GM12878 (cell line): ENCODE results near the gene MBNL1. TPM values are rescaled to one million over a fixed set of nuclear protein-coding genes. Genes with fewer than 3 reads are reported as not detected.

Experiments used
- ATAC-seq: fragments of 200-7000 bp; cut with Tn5 transposase; 3 replicates; pipeline ENCODE4 v1.9.1; 2020; ENCODE audit warnings: mild to moderate bottlenecking, moderate library complexity
- BruUV-seq: library from RNA; stranded (reverse); fragments of 400-500 nt; replicated peaks from 2 replicates; lab custom pipeline; 2021; lab: Mats Ljungman, UMichigan
- CTCF ChIA-PET: fragments of 300-600 bp; sonication (Branson Sonifier 250); formaldehyde crosslinking; extraction: SDS; loops from one replicate; lab custom pipeline; 2021; ENCODE audit warnings: inconsistent platforms; lab: Yijun Ruan, JAX
- POLR2A ChIA-PET: fragments of 350-600 bp; formaldehyde crosslinking; extraction: SDS; loops from one replicate; lab custom pipeline; 2021; ENCODE audit warnings: inconsistent platforms; lab: Charles Lee
- RAD21 ChIA-PET: fragments of 300-600 bp; sonication (Branson Sonifier 250); formaldehyde crosslinking; loops from one replicate; lab custom pipeline; 2023; ENCODE audit warnings: antibody characterized with exemption; ENCODE audit not compliant: unreplicated experiment; lab: Charles Lee
- SMC1A ChIA-PET: fragments of 300-600 bp; sonication (Branson Sonifier 250); formaldehyde crosslinking; loops from one replicate; lab custom pipeline; 2023; ENCODE audit not compliant: unreplicated experiment, uncharacterized antibody; lab: Charles Lee
- DNase-seq: peaks from one replicate; pipeline ENCODE4 v3.0.0-alpha.2; 2011; ENCODE audit warnings: low read depth, low spot score
- FAIRE-seq: peaks from 3 replicates; lab custom pipeline; 2011; peaks lifted over from hg19 to GRCh38; lab: Jason Lieb, UNC
- H2AFZ ChIP-seq: 2 replicates; pipeline ENCODE4 v1.6.0; 2011; ENCODE audit warnings: low read depth, low read length, control low read depth; ENCODE audit not compliant: control insufficient read depth
- H3K27ac ChIP-seq: 2 replicates; pipeline ENCODE4 v1.5.1; 2011; ENCODE audit warnings: control low read depth; ENCODE audit not compliant: control insufficient read depth, insufficient read depth
- H3K27me3 ChIP-seq, 2 experiments: replicated peaks in 1 of 2; 2 replicates each; pipeline versions ENCODE4 v1.6.0 to v1.6.1; 2011; ENCODE audit warnings: low read length in 1 of 2; ENCODE audit not compliant: control insufficient read depth in 2 of 2, insufficient read depth in 2 of 2
- H3K36me3 ChIP-seq, 2 experiments: 2 replicates each; pipeline ENCODE4 v1.5.1; 2011; ENCODE audit warnings: low read length in 1 of 2; ENCODE audit not compliant: control insufficient read depth in 2 of 2, insufficient read depth in 2 of 2
- H3K4me1 ChIP-seq: 2 replicates; pipeline ENCODE4 v1.6.1; 2011; ENCODE audit warnings: mild to moderate bottlenecking, low read length, moderate library complexity, mixed read lengths; ENCODE audit not compliant: control insufficient read depth, insufficient read depth
- H3K4me2 ChIP-seq: 2 replicates; pipeline ENCODE4 v1.6.0; 2011; ENCODE audit warnings: control low read depth; ENCODE audit not compliant: control insufficient read depth, insufficient read depth
- H3K4me3 ChIP-seq: fragments of 200-600 bp; sonication (generic); 2 replicates; pipeline ENCODE4 v1.5.1; 2016
- H3K79me2 ChIP-seq: 2 replicates; pipeline ENCODE4 v1.6.0; 2011; ENCODE audit warnings: low read length; ENCODE audit not compliant: control insufficient read depth, insufficient read depth
- H3K9ac ChIP-seq: 2 replicates; pipeline ENCODE4 v1.8.0; 2011; ENCODE audit warnings: low read length, control low read depth, mixed read lengths; ENCODE audit not compliant: control insufficient read depth, insufficient read depth
- H3K9me3 ChIP-seq: replicated peaks from 3 replicates; pipeline ENCODE4 v1.5.1; 2011; ENCODE audit warnings: mild to moderate bottlenecking, low read length; ENCODE audit not compliant: control insufficient read depth, insufficient read depth
- H4K20me1 ChIP-seq: 2 replicates; pipeline ENCODE4 v1.6.0; 2011; ENCODE audit not compliant: control insufficient read depth, insufficient read depth
- BHLHE40 ChIP-seq, 2 experiments: fragments of 450-650 bp in 1 of 2; IDR thresholded peaks; 2 replicates each; pipeline ENCODE4 v1.6.1; 2011 to 2017; ENCODE audit warnings: low read depth in 2 of 2, borderline replicate concordance in 1 of 2, improper control_type of control experiment in 1 of 2, low read length in 1 of 2, mild to moderate bottlenecking in 1 of 2
- CBX3 ChIP-seq: fragments of 200-600 bp; sonication (generic); IDR thresholded peaks from 2 replicates; pipeline ENCODE4 v1.6.1; 2016; ENCODE audit warnings: low read depth, borderline replicate concordance
- CREB1 ChIP-seq: IDR thresholded peaks from 2 replicates; pipeline ENCODE4 v1.6.1; 2012; ENCODE audit warnings: low read depth, mild to moderate bottlenecking, inconsistent platforms
- FOS ChIP-seq: IDR thresholded peaks from 3 replicates; pipeline ENCODE4 v1.6.1; 2011; ENCODE audit warnings: borderline replicate concordance; ENCODE audit not compliant: insufficient read length; ENCODE audit errors: extremely low read depth
- KAT2A ChIP-seq: conservative IDR thresholded peaks from 2 replicates; pipeline ENCODE4 v1.6.1; 2011; ENCODE audit warnings: low read depth, low read length; ENCODE audit not compliant: control insufficient read depth
- KDM1A ChIP-seq: fragments of 200-600 bp; sonication (generic); IDR thresholded peaks from 2 replicates; pipeline ENCODE4 v1.6.1; 2016; ENCODE audit warnings: borderline replicate concordance
- LARP7 ChIP-seq: fragments of 450-650 bp; IDR thresholded peaks from 2 replicates; pipeline ENCODE4 v1.6.1; 2017; ENCODE audit warnings: mild to moderate bottlenecking
- MLLT1 ChIP-seq: fragments of 450-650 bp; IDR thresholded peaks from 2 replicates; pipeline ENCODE4 v1.6.1; 2016; ENCODE audit warnings: mild to moderate bottlenecking
- PML ChIP-seq: IDR thresholded peaks from 2 replicates; pipeline ENCODE4 v1.6.1; 2012; ENCODE audit warnings: low read length, inconsistent platforms
- RAD21 ChIP-seq: IDR thresholded peaks from 2 replicates; pipeline ENCODE4 v1.6.1; 2011; ENCODE audit warnings: mild to moderate bottlenecking, low read depth, low read length, moderate library complexity; ENCODE audit not compliant: insufficient read depth
- RAD51 ChIP-seq: fragments of 450-650 bp; IDR thresholded peaks from 2 replicates; pipeline ENCODE4 v1.6.1; 2016; ENCODE audit warnings: moderate library complexity, mild to moderate bottlenecking, inconsistent platforms
- SMAD5 ChIP-seq: IDR thresholded peaks from 2 replicates; pipeline ENCODE4 v1.6.1; 2016; ENCODE audit warnings: antibody characterized with exemption, low read depth
- SMC3 ChIP-seq: IDR thresholded peaks from 2 replicates; pipeline ENCODE4 v1.6.1; 2011; ENCODE audit warnings: low read length, improper control_type of control experiment, borderline replicate concordance
- WGBS: methylation state at CpG from one replicate; pipeline ENCODE4 v1.1.6; 2016; ENCODE audit warnings: low lambda C conversion rate; ENCODE audit not compliant: insufficient replicate concordance, insufficient coverage; ENCODE audit errors: missing lambda C conversion rate; 5-methylcytosine and 5-hydroxymethylcytosine counted together
- in situ Hi-C: fragments of 300-500 bp; cut with MboI; formaldehyde crosslinking; loops from 9 replicates; pipeline ENCODE4 v1.14.3; 2018; ENCODE audit warnings: mixed read lengths
- intact Hi-C: fragments of 100-400 bp; cut with micrococcal nuclease; formaldehyde crosslinking; loops from one replicate; pipeline ENCODE4 v1.14.2; 2022; ENCODE audit not compliant: unreplicated experiment
- polyA plus RNA-seq, 11 experiments: library from polyadenylated mRNA; depleted of rRNA in 4 of 11; unstranded in 6 of 11; stranded (reverse) in 5 of 11; fragments of >200 nt; fragmentation: Nextera tagmentation in 4 of 11; fragmentation: Illumina TruSeq in 1 of 11; extraction: Ambion mirVana in 4 of 11; extraction: Trizol in 1 of 11; gene quantifications; 1 replicate in 1 of 11; 2 replicates in 10 of 11; pipeline versions ENCODE4 v1.2.1 to v1.2.3, GENCODE V29; 2011 to 2016; ENCODE audit warnings: inconsistent platforms in 2 of 11, missing spikeins in 2 of 11, low read depth in 1 of 11
- total RNA-seq, 4 experiments: library from RNA; depleted of rRNA in 3 of 4; stranded (reverse); fragments of >200 nt in 3 of 4; fragmentation: Illumina TruSeq in 1 of 4; extraction: Trizol in 1 of 4; gene quantifications; 2 replicates each; pipeline versions ENCODE4 v1.2.1 to v1.2.3, GENCODE V29; 2013 to 2021
- TF ChIP-seq, protein P1 (sequence below): IDR thresholded peaks from 2 replicates; pipeline ENCODE4 v1.6.1; 2012; ENCODE audit warnings: low read depth, low read length, improper control_type of control experiment

Gene MBNL1
- total and polyA plus RNA-seq, 10 of the 15 experiments (the other 5 are each of a cell fraction or from before 2014, with no cell fraction given) = 59.6 to 337 (median 143) TPM

- SMC1A ChIA-PET = interaction anchor here (0.6 to 1.5 kb wide), 7 partner anchors 9 to 390 kb away, joined by 3 to 10 read pairs (median 5); no protein-coding TSS in a partner anchor
- WGBS = 100% methylated on average over 1 of the region's 1 CpG
- BruUV-seq = no TSS peak
- no peak for FAIRE-seq
- Histone ChIP-seq H3K79me2 (no peaks in the 10 kb centered on the region), H3K27me3 (no peaks in the 10 kb centered on the region), H3K27ac (no peak overlapping the region), H3K4me2 (no peak overlapping the region), H3K36me3 (peaks cover 5 to 20% of the 10 kb centered on the region in 2 experiments; a peak in 3 of 4 replicates), H3K4me1 (no peaks in the 10 kb centered on the region), H4K20me1 (no peaks in the 10 kb centered on the region), H3K4me3 (no peak overlapping the region), H2AFZ (no peak overlapping the region), H3K9me3 (no peaks in the 10 kb centered on the region), H3K9ac (no peak overlapping the region)
- CTCF ChIA-PET = interaction anchor here (0.8 to 1.5 kb wide), 4 partner anchors 11 to 390 kb away, joined by 3 to 4 read pairs (median 3); no protein-coding TSS in a partner anchor
- DNase-seq = no peak
- TF ChIP-seq PML = no peak
- TF ChIP-seq CBX3 = no peak
- no peak for TF ChIP-seq MLLT1
- TF ChIP-seq RAD51 = no peak
- TF ChIP-seq SMAD5 = no peak
- intact Hi-C loops (no loop called here), in situ Hi-C loops (no loop called here)
- RAD21 ChIA-PET = interaction anchor here (1.0 kb wide), 1 partner anchor 258 kb away, joined by 3 read pairs; no protein-coding TSS in a partner anchor
- ATAC-seq = no peak
- POLR2A ChIA-PET = no interaction called here
Observed at GRCh38 chr3:152461460-152461859, 192.7 kb downstream of the MBNL1 start.

GRCh38 chr3:152466784-152467183 is 198.1 kb downstream of the MBNL1 start:
- CTCF ChIA-PET = interaction anchor here (0.8 to 4.1 kb wide), 18 partner anchors 9 to 395 kb away, joined by 3 to 15 read pairs (median 4); no protein-coding TSS in a partner anchor
- no peaks in the 10 kb centered on the region for H4K20me1 ChIP-seq
- TF ChIP-seq LARP7 = no peak
- TF ChIP-seq BHLHE40 (IDR thresholded peaks at IDR 0.05; ENCODE audit: borderline replicate concordance in 1 of 2, low read depth in 2 of 2, low read length in 1 of 2) = no peak
- TF ChIP-seq CREB1 = no peak
- TF ChIP-seq, protein P1, sequence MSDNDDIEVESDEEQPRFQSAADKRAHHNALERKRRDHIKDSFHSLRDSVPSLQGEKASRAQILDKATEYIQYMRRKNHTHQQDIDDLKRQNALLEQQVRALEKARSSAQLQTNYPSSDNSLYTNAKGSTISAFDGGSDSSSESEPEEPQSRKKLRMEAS = no peak
- TF ChIP-seq KAT2A = no peak
- TF ChIP-seq KDM1A = no peak
- no peak for TF ChIP-seq FOS
- peak; percentile 36; the same call in 1 of the 2 replicates for TF ChIP-seq SMC3
- TF ChIP-seq RAD21 = peak; percentile 42
- peak; percentile 43; the same call in 1 of the 2 replicates for TF ChIP-seq MLLT1
- TF ChIP-seq CBX3 = no peak

More at GRCh38 chr3:152466784-152467183, 198.1 kb downstream of the MBNL1 start:
- intact Hi-C loops = no loop called here
- DNase-seq (no peak), FAIRE-seq (no peak), ATAC-seq (peak; percentile 83)
- H3K9me3 ChIP-seq = no peaks in the 10 kb centered on the region
- BruUV-seq = no TSS peak
- no peaks in the 10 kb centered on the region for H3K4me1 ChIP-seq
- no peaks in the 10 kb centered on the region for H3K79me2 ChIP-seq
- no peak overlapping the region for H3K4me2 ChIP-seq
- no peak overlapping the region for H3K9ac ChIP-seq
- ChIA-PET POLR2A (interaction anchor here (0.6 kb wide), 1 partner anchor 1855 kb away, joined by 3 read pairs; no protein-coding TSS in a partner anchor), SMC1A (interaction anchor here (0.8 to 2.1 kb wide), 9 partner anchors 8 to 391 kb away, joined by 3 to 9 read pairs (median 4); no protein-coding TSS in a partner anchor), RAD21 (interaction anchor here (0.8 to 3.8 kb wide), 9 partner anchors 46 to 394 kb away, joined by 3 to 14 read pairs (median 4); no protein-coding TSS in a partner anchor)
- no peak overlapping the region for H3K27ac ChIP-seq
- in situ Hi-C loops = no loop called here
- H2AFZ ChIP-seq = no peak overlapping the region
- 61% methylated on average over 7 of the region's 7 CpGs for WGBS
- H3K4me3 ChIP-seq = no peak overlapping the region
- H3K27me3 ChIP-seq = no peaks in the 10 kb centered on the region
- peaks cover 0 to 13% of the 10 kb centered on the region in 2 experiments; a peak in 2 of 4 replicates for H3K36me3 ChIP-seq
